ENCODE results near the gene ARHGAP6. TPM values are rescaled to one million over a fixed set of nuclear protein-coding genes. Genes with fewer than 3 reads are reported as not detected.

Gene ARHGAP6
- total and polyA plus RNA-seq, 2 experiments from 2014 or later, result 0.08 to 0.54 TPM

DNA sequence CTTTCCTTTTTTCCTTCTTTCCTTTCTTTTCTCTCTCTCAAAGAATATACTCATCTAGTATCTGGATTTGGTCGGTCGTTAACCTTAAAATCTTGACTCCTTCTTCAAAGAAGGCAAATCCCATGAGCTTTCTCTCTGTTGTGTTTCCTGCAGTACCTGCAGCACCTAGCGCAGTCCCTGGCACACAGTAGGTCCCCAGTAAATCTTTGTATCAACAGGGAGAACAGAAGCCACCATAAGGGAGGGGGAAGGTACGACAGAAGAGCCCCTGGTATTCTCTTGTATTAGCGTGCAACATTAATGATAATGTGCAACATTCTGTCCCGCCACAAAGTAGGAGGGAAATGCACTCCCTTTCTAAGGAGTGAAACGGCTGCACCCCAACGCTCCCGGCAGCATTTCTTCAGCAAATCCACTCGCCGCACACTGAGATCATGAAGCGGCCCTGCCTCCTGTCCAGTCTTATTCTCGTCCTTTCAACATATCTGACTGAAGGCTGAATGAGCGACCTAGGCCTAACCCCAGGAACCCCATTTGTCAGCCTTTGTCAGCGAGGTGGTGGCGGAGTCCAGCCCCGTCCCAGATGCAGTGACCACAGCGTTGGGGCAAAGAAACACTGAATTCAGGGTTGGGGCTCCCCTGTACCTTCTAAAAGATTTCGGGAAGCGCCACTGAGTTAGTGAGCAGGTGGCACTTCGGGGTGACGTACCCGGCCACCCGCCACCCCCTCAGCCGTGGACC, 238.8 kb downstream of the ARHGAP6 start:
- no peaks in the 10 kb centered on the region for H3F3A ChIP-seq (ENCODE audit: insufficient read depth)
- H3K4me2 ChIP-seq (ENCODE audit: unreplicated experiment), result peak overlapping the region; percentile 53
- no peaks in the 10 kb centered on the region for H3K36me3 ChIP-seq (ENCODE audit: low read depth)
- in situ Hi-C loops (cut with MboI), result no loop called here
- no peaks in the 10 kb centered on the region for H3K4me1 ChIP-seq (ENCODE audit: insufficient read depth)
- peak; percentile 46 for DNase-seq
- H3K4me3 ChIP-seq, result peak overlapping the region; percentile 71
- no peak overlapping the region for H3K27ac ChIP-seq
- TF ChIP-seq EZH2 (IDR thresholded peaks at IDR 0.05; ENCODE audit: insufficient read depth, poor library complexity, severe bottlenecking) (no peak), EZH2phosphoT487 (IDR thresholded peaks at IDR 0.05; ENCODE audit: insufficient read depth, low read depth) (no peak)
- H4K20me1 ChIP-seq (ENCODE audit: insufficient read depth), result no peaks in the 10 kb centered on the region
- 6 to 13% methylated on average over 12 to 25 of the region's 25 CpGs for WGBS, 2 experiments (ENCODE audit: low coverage in 1 of 2, low lambda C conversion rate in 2 of 2, missing lambda C conversion rate in 2 of 2)
- H2AFZ ChIP-seq, result peak overlapping the region; percentile 79
- 0 out of 2 replicates have a peak overlapping the region, but pooled peaks have one; percentile 36 for H3K9ac ChIP-seq
- H3K79me2 ChIP-seq (ENCODE audit: insufficient read depth), result no peaks in the 10 kb centered on the region
- no peaks in the 10 kb centered on the region for H3K9me2 ChIP-seq (ENCODE audit: insufficient read depth)
- no peaks in the 10 kb centered on the region for H3K9me3 ChIP-seq (ENCODE audit: low read depth)
- H3K27me3 ChIP-seq (replicated peaks; ENCODE audit: insufficient read depth), result no peaks in the 10 kb centered on the region

GRCh38 chrX:11424903-11425674, 240.6 kb downstream of the ARHGAP6 start:
- Histone ChIP-seq H3K27me3 (replicated peaks; ENCODE audit: insufficient read depth) (no peaks in the 10 kb centered on the region), H3K9me2 (ENCODE audit: insufficient read depth) (no peaks in the 10 kb centered on the region), H3K4me2 (ENCODE audit: unreplicated experiment) (no peak overlapping the region), H4K20me1 (ENCODE audit: insufficient read depth) (no peaks in the 10 kb centered on the region), H3K36me3 (ENCODE audit: low read depth) (no peaks in the 10 kb centered on the region), H3F3A (ENCODE audit: insufficient read depth) (no peaks in the 10 kb centered on the region), H3K27ac (no peak overlapping the region), H3K9me3 (ENCODE audit: low read depth) (no peaks in the 10 kb centered on the region), H3K9ac (no peak overlapping the region), H3K4me1 (ENCODE audit: insufficient read depth) (no peaks in the 10 kb centered on the region), H3K79me2 (ENCODE audit: insufficient read depth) (no peaks in the 10 kb centered on the region), H3K4me3 (no peak overlapping the region), H2AFZ (no peak overlapping the region)
- WGBS, 2 experiments (ENCODE audit: low coverage in 1 of 2, low lambda C conversion rate in 2 of 2, missing lambda C conversion rate in 2 of 2), result 65 to 68% methylated on average over 7 of the region's 7 CpGs
- in situ Hi-C loops (cut with MboI), result no loop called here
- no peak for DNase-seq
- TF ChIP-seq EZH2 (IDR thresholded peaks at IDR 0.05; ENCODE audit: insufficient read depth, poor library complexity, severe bottlenecking) (no peak), EZH2phosphoT487 (IDR thresholded peaks at IDR 0.05; ENCODE audit: insufficient read depth, low read depth) (no peak)

- Histone ChIP-seq H2AFZ (no peak overlapping the region), H3K27ac (no peak overlapping the region), H3K9me2 (ENCODE audit: insufficient read depth) (no peaks in the 10 kb centered on the region), H3K4me3 (no peak overlapping the region), H3K4me1 (ENCODE audit: insufficient read depth) (no peaks in the 10 kb centered on the region), H3K4me2 (ENCODE audit: unreplicated experiment) (no peak overlapping the region), H3K9me3 (ENCODE audit: low read depth) (no peaks in the 10 kb centered on the region), H3K27me3 (replicated peaks; ENCODE audit: insufficient read depth) (no peaks in the 10 kb centered on the region), H4K20me1 (ENCODE audit: insufficient read depth) (no peaks in the 10 kb centered on the region), H3K9ac (no peak overlapping the region), H3K79me2 (ENCODE audit: insufficient read depth) (no peaks in the 10 kb centered on the region), H3F3A (ENCODE audit: insufficient read depth) (no peaks in the 10 kb centered on the region), H3K36me3 (ENCODE audit: low read depth) (no peaks in the 10 kb centered on the region)
- DNase-seq, result no peak
- TF ChIP-seq EZH2 (IDR thresholded peaks at IDR 0.05; ENCODE audit: insufficient read depth, poor library complexity, severe bottlenecking), result no peak
- no peak for TF ChIP-seq EZH2phosphoT487 (IDR thresholded peaks at IDR 0.05; ENCODE audit: insufficient read depth, low read depth)
- in situ Hi-C loops (cut with MboI), result no loop called here
- 95 to 98% methylated on average over 3 of the region's 3 CpGs for WGBS, 2 experiments (ENCODE audit: low coverage in 1 of 2, low lambda C conversion rate in 2 of 2, missing lambda C conversion rate in 2 of 2)
Measured at GRCh38 chrX:11423949-11424348, 241.8 kb downstream of the ARHGAP6 start.

DNA sequence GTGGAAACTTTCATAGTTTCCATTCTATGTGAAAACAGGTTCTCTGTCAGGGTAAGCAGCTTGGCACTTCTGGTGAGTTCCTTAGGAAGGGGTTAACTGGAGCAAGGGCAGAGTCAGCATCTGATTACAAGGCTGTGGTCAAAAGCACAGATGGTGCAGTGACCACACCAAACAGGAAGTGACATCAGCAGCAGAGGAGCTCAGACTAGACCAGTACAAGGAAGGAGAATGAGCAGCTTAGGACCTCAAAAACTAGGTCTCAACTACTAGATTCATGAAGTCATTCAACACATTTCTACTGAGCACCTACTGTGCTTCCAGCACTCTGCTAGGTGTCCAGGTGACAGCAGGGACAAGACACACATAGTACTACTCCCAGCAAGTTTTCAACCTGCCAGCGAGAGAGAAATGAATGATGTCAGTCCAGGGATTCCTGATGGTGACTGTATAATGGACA, 242.3 kb downstream of the ARHGAP6 start:
- in situ Hi-C loops (cut with MboI), result no loop called here
- peak; percentile 64 for DNase-seq
- Histone ChIP-seq H3K79me2 (ENCODE audit: insufficient read depth) (no peaks in the 10 kb centered on the region), H3K4me1 (ENCODE audit: insufficient read depth) (no peaks in the 10 kb centered on the region), H3K4me3 (no peak overlapping the region), H2AFZ (no peak overlapping the region), H3K36me3 (ENCODE audit: low read depth) (no peaks in the 10 kb centered on the region), H3K9ac (no peak overlapping the region), H3K9me3 (ENCODE audit: low read depth) (no peaks in the 10 kb centered on the region), H4K20me1 (ENCODE audit: insufficient read depth) (no peaks in the 10 kb centered on the region), H3K9me2 (ENCODE audit: insufficient read depth) (no peaks in the 10 kb centered on the region), H3K27me3 (replicated peaks; ENCODE audit: insufficient read depth) (no peaks in the 10 kb centered on the region), H3K4me2 (ENCODE audit: unreplicated experiment) (no peak overlapping the region), H3F3A (ENCODE audit: insufficient read depth) (no peaks in the 10 kb centered on the region), H3K27ac (no peak overlapping the region)
- TF ChIP-seq EZH2 (IDR thresholded peaks at IDR 0.05; ENCODE audit: insufficient read depth, poor library complexity, severe bottlenecking), result no peak
- TF ChIP-seq EZH2phosphoT487 (IDR thresholded peaks at IDR 0.05; ENCODE audit: insufficient read depth, low read depth), result no peak
- WGBS, 2 experiments (ENCODE audit: low coverage in 1 of 2, low lambda C conversion rate in 2 of 2, missing lambda C conversion rate in 2 of 2), result 92 to 100% methylated on average over 1 of the region's 1 CpG

All from GM23248 (cell line).